NB4 (cell line): Measurements from ENCODE around the gene AFF3.

Experiments
- TF ChIP-seq, protein P1 (sequence below): IDR thresholded peaks from one replicate; pipeline ENCODE4 v1.5.1; 2012; ENCODE audit warnings: low read depth, low read length
- TF ChIP-seq, protein P2 (sequence below): IDR thresholded peaks from 2 replicates; pipeline ENCODE4 v1.6.1; 2011; ENCODE audit warnings: low read depth, low read length

DNA sequence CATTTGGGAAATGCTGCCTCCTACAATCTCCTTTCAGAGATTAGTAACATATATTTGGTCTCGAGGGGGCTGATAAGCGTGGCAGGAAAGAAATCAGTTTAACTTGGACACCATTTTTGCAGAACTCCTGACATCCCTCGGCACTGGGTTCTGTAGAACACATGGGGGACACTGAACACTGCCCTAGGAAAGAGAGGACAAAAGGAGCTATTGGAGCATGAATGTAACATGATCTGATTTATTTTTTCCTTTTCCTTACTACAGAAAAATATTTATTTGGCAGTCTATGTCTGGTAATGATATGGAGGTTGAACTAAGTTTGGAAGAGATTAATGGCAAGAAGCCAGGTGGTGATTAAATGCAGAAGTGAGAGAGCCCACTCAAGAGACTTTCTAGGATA, 153.8 kb downstream of the AFF3 start:
- TF ChIP-seq, protein P1, sequence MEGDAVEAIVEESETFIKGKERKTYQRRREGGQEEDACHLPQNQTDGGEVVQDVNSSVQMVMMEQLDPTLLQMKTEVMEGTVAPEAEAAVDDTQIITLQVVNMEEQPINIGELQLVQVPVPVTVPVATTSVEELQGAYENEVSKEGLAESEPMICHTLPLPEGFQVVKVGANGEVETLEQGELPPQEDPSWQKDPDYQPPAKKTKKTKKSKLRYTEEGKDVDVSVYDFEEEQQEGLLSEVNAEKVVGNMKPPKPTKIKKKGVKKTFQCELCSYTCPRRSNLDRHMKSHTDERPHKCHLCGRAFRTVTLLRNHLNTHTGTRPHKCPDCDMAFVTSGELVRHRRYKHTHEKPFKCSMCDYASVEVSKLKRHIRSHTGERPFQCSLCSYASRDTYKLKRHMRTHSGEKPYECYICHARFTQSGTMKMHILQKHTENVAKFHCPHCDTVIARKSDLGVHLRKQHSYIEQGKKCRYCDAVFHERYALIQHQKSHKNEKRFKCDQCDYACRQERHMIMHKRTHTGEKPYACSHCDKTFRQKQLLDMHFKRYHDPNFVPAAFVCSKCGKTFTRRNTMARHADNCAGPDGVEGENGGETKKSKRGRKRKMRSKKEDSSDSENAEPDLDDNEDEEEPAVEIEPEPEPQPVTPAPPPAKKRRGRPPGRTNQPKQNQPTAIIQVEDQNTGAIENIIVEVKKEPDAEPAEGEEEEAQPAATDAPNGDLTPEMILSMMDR = no peak
- TF ChIP-seq, protein P2, sequence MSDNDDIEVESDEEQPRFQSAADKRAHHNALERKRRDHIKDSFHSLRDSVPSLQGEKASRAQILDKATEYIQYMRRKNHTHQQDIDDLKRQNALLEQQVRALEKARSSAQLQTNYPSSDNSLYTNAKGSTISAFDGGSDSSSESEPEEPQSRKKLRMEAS = no peak
